ENCODE results near the gene TBCE.
"Not testable (repeated sequence)": the region's sequence is repeated elsewhere in the genome, so short reads cannot be mapped to it uniquely, and the experiment has no call there.

TBCE gene

GRCh38 chr1:235455823-235456222, 88.6 kb downstream of the TBCE start:
- no peak for DNase-seq (ENCODE audit: low spot score)

- not testable (repeated sequence) for DNase-seq (ENCODE audit: low spot score)
These were observed 90.6 kb downstream of the TBCE start for GRCh38 chr1:235457856-235458255.

- DNase-seq (ENCODE audit: low spot score) = no peak
These were observed 93.5 kb downstream of the TBCE start for GRCh38 chr1:235460770-235461169.

GRCh38 chr1:235461954-235462353, 94.7 kb downstream of the TBCE start:
- DNase-seq (ENCODE audit: low spot score) = no peak

DNA sequence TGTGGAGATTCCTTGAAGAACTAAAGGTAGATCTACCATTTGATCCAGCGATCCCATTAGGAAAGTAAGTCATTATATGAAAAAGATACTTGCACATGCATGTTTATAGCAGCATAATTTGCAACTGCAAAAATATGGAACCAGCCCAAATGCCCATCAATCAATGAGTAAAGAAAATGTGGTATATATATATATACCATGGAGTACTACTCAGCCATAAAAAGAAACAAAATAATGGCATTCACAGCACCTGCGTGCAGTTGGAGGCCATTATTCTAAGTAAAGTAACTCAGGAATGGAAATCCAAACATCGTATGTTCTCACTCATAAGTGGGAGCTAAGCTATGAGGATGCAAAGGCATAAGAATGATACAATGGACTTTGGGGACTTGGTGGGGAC, 95.6 kb downstream of the TBCE start:
- not testable (repeated sequence) for DNase-seq (ENCODE audit: low spot score)

DNA sequence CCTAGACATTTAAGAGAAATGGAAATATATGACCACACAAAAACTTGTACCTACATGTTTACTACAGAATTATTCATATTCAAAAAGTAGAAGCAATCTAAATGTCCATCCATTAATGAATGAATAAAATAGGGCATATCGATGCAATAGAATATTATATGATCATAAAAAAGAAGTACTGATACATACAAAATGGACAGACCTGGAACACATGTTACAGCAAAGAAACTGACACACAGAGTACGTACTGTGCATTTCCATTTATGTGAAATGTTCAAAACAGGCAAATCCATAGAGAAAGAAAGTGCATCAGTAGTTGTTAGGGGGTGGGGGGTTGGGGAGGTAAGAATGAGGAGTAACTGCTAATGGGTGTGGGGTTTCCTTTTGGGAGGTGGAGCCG, 97.8 kb downstream of the TBCE start:
- DNase-seq (ENCODE audit: low spot score) = no peak

GRCh38 chr1:235468004-235468403, 100.8 kb downstream of the TBCE start:
- no peak for DNase-seq (ENCODE audit: low spot score)

- DNase-seq (ENCODE audit: low spot score) = no peak
These were observed 101.7 kb downstream of the TBCE start for GRCh38 chr1:235468970-235469369.

DNA sequence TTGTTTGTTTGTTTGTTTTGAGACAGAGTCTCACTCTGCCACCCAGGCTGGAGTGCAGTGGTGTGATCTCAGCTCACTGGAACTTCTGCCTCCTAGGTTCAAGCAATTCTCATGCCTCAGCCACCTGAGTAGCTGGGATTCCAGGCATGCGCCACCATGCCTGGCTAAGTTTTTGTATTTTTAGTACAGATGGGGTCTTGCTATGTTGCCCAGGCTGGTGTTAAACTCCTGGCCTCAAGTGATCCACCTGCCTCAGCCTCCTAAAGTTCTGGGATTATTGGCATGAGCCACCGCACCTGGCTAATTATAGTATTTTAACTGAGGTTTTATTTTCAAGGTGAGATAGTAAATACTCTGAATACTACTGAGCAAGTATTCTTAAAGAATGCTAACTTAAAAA, 102.7 kb downstream of the TBCE start:
- not testable (repeated sequence) for DNase-seq (ENCODE audit: low spot score)

DNA sequence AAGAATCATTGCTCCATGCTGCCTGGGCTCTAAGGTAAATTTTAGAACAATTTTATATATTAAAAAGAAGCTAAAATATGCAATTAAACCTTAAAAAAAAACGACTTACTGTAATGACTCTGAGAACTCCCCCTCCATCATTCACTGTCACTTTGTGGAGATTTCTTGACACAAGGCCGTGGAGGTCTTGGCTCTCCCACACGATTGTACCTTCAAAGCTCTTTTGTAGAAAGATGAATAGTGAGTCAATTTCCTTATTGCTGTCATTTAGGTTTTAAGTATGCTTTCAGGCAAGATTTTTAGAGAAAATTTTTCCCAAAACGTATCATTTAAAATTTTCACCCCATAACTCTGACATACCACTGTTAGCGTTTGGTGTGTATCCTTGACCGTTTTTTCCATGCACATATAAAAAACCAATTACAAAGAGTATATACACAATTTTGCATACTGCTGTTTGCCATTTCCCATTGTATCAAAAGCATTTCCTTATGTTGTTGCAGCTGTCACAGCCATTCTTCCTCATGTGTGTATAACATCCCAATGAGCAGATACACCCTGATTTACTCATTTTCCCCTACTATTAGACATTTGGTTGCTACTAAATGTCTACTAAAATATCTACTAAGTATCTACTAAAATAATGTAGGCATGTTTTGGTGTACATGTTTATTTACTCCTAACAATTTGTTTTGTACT, 103.7 kb downstream of the TBCE start:
- DNase-seq (ENCODE audit: low spot score) = no peak

DNA sequence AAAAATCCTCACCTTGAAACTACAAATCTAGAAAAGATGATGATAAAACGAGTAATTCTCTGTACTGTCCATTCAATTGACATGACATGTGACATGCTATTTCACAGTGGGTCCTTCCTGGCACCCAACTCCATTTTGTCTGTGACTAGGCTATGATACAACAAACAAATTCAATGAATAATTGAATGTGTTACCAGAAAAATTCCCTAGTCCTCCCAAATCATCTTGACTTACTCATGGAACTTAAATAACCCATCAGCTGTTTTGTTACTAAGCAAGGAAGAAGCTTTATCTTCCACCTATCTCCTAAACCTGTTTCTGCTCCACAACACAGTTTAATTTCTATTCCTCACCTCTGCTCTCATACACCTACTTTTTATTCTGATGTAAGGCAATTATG, 106.6 kb downstream of the TBCE start:
- DNase-seq (ENCODE audit: low spot score) = no peak

DNA sequence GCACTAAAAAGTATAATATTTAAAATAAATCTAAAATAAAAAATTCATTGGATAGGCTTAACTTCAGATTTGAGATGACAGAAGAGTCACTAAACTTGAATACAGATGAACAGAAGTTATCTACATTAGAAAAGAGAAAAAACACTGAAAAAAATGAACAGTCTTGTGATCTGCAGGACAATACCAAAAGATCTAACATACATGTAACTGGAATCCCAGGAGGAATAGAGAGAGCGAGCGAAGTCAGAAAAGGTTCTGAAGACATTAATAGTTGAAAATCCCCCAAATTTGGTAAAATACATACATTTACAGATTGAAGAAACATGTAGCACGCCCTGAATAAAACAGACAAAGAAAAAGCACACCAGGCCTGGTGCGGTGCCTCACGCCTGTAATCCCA, 115.9 kb downstream of the TBCE start:
- DNase-seq (ENCODE audit: low spot score) = no peak

GRCh38 chr1:235485558-235485957, 118.3 kb downstream of the TBCE start:
- no peak for DNase-seq (ENCODE audit: low spot score)

- DNase-seq (ENCODE audit: low spot score) = no peak
These were observed 119.1 kb downstream of the TBCE start for GRCh38 chr1:235486321-235486720.

DNA sequence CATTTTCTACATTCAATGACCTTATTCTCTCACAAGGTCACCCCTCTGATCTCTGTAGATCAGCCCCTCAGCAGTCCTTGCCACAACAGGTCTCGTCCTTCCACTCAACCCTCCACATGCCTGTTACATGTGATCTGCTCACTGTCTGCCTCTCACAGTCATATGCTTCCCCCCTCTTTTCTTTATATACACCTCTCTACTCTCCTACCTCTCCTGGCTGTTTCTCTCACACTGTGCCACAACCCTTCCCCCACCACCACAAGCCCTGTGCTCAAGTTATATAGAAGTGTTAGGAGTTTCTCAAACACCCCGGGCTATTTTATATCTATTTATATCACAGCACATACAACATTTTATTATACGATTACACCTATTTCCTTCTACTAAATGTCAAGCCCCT, 124.4 kb downstream of the TBCE start:
- DNase-seq (ENCODE audit: low spot score) = no peak

DNA sequence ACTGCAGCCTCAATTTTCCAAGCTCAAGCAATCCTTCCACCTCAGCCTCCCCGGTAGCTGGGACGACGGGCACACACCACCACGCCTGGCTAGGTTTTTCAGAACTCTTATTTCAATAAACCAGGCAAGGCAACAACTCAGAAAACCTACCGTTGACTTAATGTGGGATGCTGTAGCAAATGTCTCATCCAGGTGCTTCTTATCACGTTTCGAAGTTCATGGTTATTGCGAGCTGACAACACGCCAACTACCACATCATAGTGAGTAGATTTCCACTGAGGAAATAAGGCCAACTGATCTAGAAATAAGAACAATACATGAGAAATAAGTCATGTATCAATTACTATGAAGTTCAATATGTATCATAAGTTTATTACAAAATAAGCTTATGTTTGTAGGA, 127.3 kb downstream of the TBCE start:
- DNase-seq (ENCODE audit: low spot score) = no peak

DNA sequence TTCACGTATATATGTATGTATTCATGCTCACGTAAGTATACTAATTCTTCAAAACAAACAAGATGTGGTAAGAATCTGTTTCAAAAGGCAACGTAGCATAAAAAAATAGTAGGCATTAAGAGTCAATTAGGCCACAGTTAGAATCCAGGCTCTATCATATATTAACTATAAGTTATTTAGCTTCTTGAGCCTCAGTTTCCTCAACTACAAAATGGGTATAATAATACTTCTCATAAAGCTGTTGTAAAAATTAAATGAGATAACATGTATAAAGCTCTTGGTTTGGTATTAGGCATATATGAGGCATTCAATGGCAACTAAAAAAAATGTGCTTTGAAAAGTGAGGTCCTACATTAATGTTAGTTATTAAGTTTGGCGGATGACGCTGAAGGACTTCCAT, 127.8 kb downstream of the TBCE start:
- no peak for DNase-seq (ENCODE audit: low spot score)

DNA sequence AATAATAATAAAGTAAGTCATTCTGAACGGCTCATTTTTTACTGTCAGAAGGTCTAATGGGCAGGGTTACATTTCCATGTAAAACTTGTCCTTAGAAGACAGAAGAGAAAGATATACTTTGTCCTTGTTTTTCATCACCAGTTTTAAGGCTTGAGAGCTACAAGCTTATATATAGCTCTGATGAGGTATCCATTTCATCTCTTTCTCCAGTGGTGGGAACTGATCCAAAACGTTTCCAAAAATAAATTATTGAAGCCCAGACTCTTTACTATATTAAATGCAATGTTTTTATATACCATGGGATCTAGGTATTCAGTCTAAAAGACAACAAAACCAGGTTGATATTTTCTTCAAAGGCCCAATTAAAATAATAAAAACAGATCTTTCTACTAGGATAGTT, 128.3 kb downstream of the TBCE start:
- no peak for DNase-seq (ENCODE audit: low spot score)

GRCh38 chr1:235500971-235501540, 133.8 kb downstream of the TBCE start:
- no peak for DNase-seq (ENCODE audit: low spot score)

Measured in globus pallidus (tissue), 1 donor.